HG02678 (cell line): ENCODE data around the gene OR4D1.
"Not testable (repeated sequence)": the region's sequence is repeated elsewhere in the genome, so short reads cannot be mapped to it uniquely, and the experiment has no call there.

ENCODE experiments used
- ATAC-seq: cut with Tn5 transposase; IDR thresholded peaks from one replicate; pipeline ENCODE4 v1.9.1; 2021; ENCODE audit warnings: mild to moderate bottlenecking, moderate library complexity; ENCODE audit not compliant: unreplicated experiment

The OR4D1 gene

GRCh38 chr17:58147930-58148434, at the start of gene OR4D1:
Gene OR4D1 (plus strand): TSS chr17:58148384. CDS start chr17:58155154, 6,770 bp downstream.
- no peak for ATAC-seq

GRCh38 chr17:58100506-58100905, 47.7 kb upstream of the OR4D1 start:
- no peak for ATAC-seq

GRCh38 chr17:58101898-58102297, 46.3 kb upstream of the OR4D1 start:
- not testable (repeated sequence) for ATAC-seq

DNA sequence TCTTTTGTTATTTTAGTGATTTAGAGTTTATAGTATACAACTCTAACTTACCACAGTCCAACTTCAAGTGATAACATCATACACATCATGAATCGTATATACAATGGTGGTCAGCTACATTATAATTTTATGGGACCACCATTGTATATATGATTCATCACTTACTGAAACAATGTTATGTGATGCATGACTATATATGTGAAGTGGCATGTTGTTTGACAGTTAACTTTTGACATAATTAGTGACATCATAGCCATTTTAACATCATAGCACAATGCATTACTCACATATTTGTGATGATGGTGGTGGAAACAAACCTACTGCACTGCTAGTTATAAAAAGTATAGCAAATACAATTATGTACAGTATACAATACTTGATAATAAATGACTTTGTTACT, 43.1 kb upstream of the OR4D1 start:
- no peak for ATAC-seq

- no peak for ATAC-seq
Observed at GRCh38 chr17:58107306-58107705, 40.9 kb upstream of the OR4D1 start.

- ATAC-seq, result no peak
Observed at GRCh38 chr17:58109197-58109596, 39.0 kb upstream of the OR4D1 start.

- no peak for ATAC-seq
Observed at GRCh38 chr17:58110012-58110411, 38.2 kb upstream of the OR4D1 start.

GRCh38 chr17:58111676-58112075, 36.5 kb upstream of the OR4D1 start:
- ATAC-seq, result no peak

GRCh38 chr17:58112970-58113631, 35.1 kb upstream of the OR4D1 start:
- no peak for ATAC-seq

- ATAC-seq, result no peak
Observed at GRCh38 chr17:58113947-58114346, 34.2 kb upstream of the OR4D1 start.

DNA sequence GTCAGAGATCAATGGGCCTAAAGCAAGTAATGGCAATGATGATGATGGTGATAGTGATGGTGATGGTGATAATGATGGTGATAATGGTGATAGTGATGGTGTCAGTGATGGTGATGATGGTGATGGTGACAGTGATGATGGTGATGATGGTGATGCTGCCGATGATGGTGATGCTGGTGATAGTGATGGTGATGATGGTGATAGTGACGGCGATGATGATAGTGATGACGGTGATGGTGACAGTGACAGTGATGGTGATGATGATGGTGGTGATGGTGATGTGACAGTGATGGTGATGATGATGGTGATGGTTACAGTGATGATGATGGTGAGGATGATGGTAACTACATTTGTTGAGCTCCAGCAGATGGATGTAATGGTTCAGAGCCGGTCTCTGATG, 30.8 kb upstream of the OR4D1 start:
- no peak for ATAC-seq

DNA sequence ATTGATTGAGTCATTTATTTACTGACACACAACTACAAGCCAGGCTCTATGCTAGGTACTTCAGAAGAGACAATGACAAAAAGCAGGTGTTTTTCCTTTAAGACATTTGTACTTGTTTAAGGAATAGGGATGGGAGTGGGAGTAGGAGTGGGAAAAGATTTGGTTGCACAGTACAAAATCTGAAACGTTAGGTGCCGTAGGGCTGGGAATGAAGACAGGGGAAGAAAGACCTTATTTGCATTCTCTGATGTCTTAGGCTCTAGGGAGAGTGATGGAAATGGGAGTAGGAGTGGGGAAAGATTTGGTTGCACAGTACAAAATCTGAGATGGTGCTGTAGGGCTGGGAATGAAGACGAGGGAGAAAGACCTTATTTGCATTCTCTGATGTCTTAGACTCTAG, 28.7 kb upstream of the OR4D1 start:
- ATAC-seq, result no peak

GRCh38 chr17:58120195-58120822, 27.9 kb upstream of the OR4D1 start:
- ATAC-seq, result no peak

- no peak for ATAC-seq
Observed at GRCh38 chr17:58121925-58122324, 26.3 kb upstream of the OR4D1 start.

GRCh38 chr17:58127846-58128245, 20.3 kb upstream of the OR4D1 start:
- ATAC-seq, result no peak

GRCh38 chr17:58132697-58133096, 15.5 kb upstream of the OR4D1 start:
- ATAC-seq, result not testable (repeated sequence)

- no peak for ATAC-seq
Observed at GRCh38 chr17:58136669-58137279, 11.4 kb upstream of the OR4D1 start.

DNA sequence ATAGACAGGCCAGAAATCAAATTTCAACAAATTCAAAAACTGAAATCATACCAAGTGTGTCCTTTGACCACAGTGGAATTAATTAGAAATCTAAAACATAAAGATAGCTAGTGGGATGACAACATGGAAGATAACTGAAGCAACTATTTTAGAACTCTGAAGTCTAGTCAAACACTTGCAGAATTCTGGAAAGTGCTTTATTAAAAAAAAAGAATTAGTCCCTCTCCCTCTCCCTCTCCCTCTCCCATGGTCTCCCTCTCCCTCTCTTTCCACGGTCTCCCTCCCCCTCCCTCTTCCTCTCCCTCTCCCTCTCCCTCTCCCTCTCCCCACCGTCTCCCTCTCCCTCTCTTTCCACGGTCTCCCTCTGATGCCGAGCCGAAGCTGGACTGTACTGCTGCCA, 6.7 kb upstream of the OR4D1 start:
- no peak for ATAC-seq

DNA sequence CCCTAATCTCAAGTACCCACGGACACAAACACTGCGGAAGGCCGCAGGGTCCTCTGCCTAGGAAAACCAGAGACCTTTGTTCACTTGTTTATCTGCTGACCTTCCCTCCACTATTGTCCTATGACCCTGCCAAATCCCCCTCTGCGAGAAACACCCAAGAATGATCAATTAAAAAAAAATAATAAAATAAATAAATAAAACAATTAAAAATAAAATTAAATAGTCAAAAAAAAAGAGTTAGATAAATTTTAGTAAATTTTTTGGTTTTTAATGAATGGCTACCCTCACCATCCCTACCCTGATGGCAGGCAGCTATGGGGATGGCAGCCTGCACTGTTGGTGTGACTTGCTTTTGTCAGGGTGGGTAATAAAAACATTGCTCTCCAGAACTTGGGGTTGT, 4.8 kb upstream of the OR4D1 start:
- not testable (repeated sequence) for ATAC-seq

DNA sequence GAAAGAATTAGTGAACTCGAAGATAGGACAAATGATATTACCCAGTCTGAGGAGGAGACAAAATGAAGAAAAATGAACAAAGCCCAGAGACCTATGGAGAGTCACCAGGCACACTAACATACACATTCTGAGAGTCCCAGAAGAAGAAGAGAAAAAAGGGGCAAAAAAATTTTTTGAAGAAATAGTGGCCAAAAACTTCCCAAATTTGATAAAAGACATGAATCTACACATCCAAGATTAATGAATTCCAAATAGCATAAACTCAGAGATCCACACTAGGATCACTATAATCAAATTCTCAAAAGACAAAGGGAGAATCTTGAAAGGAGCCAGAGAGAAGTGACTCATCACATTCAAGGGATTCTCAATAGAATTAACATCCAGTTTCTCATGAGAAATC, 3.4 kb upstream of the OR4D1 start:
- ATAC-seq, result no peak

GRCh38 chr17:58148609-58149008, 425 bp downstream of the OR4D1 start:
- no peak for ATAC-seq

- no peak for ATAC-seq
Observed at GRCh38 chr17:58150394-58150793, 2.2 kb downstream of the OR4D1 start.
